ENCODE results near the gene TOX3.

GRCh38 chr16:52498328-52499059 lies 48.4 kb downstream of the TOX3 start:
- TF ChIP-seq ZBTB33 (CRISPR knock-in tag; IDR thresholded peaks at IDR 0.05) (no peak), ZNF615 (CRISPR knock-in tag; IDR thresholded peaks at IDR 0.05; ENCODE audit: borderline replicate concordance) (no peak), POLR2A (IDR thresholded peaks at IDR 0.05; ENCODE audit: insufficient read depth in 1 of 2, low read depth in 2 of 2, low read length in 2 of 2) (no peak), ZNF639 (CRISPR knock-in tag; conservative IDR thresholded peaks at IDR 0.05) (no peak), ZNF713 (CRISPR knock-in tag; IDR thresholded peaks at IDR 0.05) (no peak), CTCF (CRISPR knock-in tag; IDR thresholded peaks at IDR 0.05) (no peak)
